Suprapubic skin (tissue), 4 donors: ENCODE data around the gene FEN1. TPM values are rescaled to one million over a fixed set of nuclear protein-coding genes. Genes with fewer than 3 reads are reported as not detected.

Experiments used
- DNase-seq, 2 donors: peaks; one replicate each; pipeline ENCODE4 v3.0.0-alpha.2; 2019; ENCODE audit warnings: low spot score in 2 of 2
- H3K27ac ChIP-seq: fragments of 200-600 bp; sonication (generic); one replicate; pipeline ENCODE4 v1.5.1; 2019
- H3K27me3 ChIP-seq: fragments of 200-600 bp; sonication (generic); one replicate; pipeline ENCODE4 v1.5.1; 2019
- H3K36me3 ChIP-seq: fragments of 200-600 bp; sonication (generic); one replicate; pipeline ENCODE4 v1.5.1; 2019
- H3K4me1 ChIP-seq: fragments of 200-600 bp; sonication (generic); one replicate; pipeline ENCODE4 v1.5.1; 2019
- H3K4me3 ChIP-seq: fragments of 200-600 bp; sonication (generic); one replicate; pipeline ENCODE4 v1.5.1; 2019; ENCODE audit warnings: mild to moderate bottlenecking
- H3K9me3 ChIP-seq: fragments of 200-600 bp; sonication (generic); one replicate; pipeline ENCODE4 v1.5.1; 2019
- EP300 ChIP-seq: sonication (generic); formaldehyde crosslinking; IDR thresholded peaks from one replicate; pipeline ENCODE4 v1.6.1; 2017; ENCODE audit warnings: antibody characterized with exemption
- POLR2A ChIP-seq, 2 donors: fragments of 450-650 bp; IDR thresholded peaks; one replicate each; pipeline ENCODE4 v1.6.1; 2017; ENCODE audit warnings: antibody characterized with exemption in 2 of 2, mild to moderate bottlenecking in 2 of 2, moderate library complexity in 2 of 2
- POLR2AphosphoS5 ChIP-seq, 3 donors: sonication (generic); formaldehyde crosslinking; IDR thresholded peaks; one replicate each; pipeline ENCODE4 v1.6.1; 2017; ENCODE audit warnings: antibody characterized with exemption in 3 of 3
- WGBS: methylation state at CpG from one replicate; pipeline ENCODE4 v1.1.5; 2018; 5-methylcytosine and 5-hydroxymethylcytosine counted together
- total RNA-seq, 4 donors: library from RNA; depleted of rRNA; stranded (reverse); fragments of >200 nt; gene quantifications; one replicate each; pipeline ENCODE4 v1.1.0, GENCODE V29; 2016
- TF ChIP-seq, protein P1 (sequence below), 2 donors: fragments of 200-600 bp in 1 of 2; fragments of 450-650 bp in 1 of 2; sonication (generic) in 1 of 2; IDR thresholded peaks; one replicate each; pipeline ENCODE4 v1.5.1; 2016 to 2019; ENCODE audit warnings: antibody characterized with exemption in 2 of 2, mild to moderate bottlenecking in 1 of 2, moderate library complexity in 1 of 2

FEN1 gene
- total RNA-seq, 4 donors from 2014 or later, result 6.9 to 14.0 (median 9.2) TPM

- no peak for DNase-seq
- peaks cover 32% of the 10 kb centered on the region for H3K4me1 ChIP-seq
- no peaks in the 10 kb centered on the region for H3K9me3 ChIP-seq
These were observed 1.9 kb downstream of the FEN1 start for GRCh38 chr11:61794579-61794978.

DNA sequence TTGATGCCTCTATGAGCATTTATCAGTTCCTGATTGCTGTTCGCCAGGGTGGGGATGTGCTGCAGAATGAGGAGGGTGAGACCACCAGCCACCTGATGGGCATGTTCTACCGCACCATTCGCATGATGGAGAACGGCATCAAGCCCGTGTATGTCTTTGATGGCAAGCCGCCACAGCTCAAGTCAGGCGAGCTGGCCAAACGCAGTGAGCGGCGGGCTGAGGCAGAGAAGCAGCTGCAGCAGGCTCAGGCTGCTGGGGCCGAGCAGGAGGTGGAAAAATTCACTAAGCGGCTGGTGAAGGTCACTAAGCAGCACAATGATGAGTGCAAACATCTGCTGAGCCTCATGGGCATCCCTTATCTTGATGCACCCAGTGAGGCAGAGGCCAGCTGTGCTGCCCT lies 2.7 kb downstream of the FEN1 start:
- Histone ChIP-seq H3K36me3 (peaks cover 10% of the 10 kb centered on the region), H3K4me3 (no peak overlapping the region), H3K9me3 (no peaks in the 10 kb centered on the region), H3K27ac (no peak overlapping the region), H3K4me1 (peaks cover 32% of the 10 kb centered on the region), H3K27me3 (no peaks in the 10 kb centered on the region)
- WGBS, result 86% methylated on average over 12 of the region's 12 CpGs
- TF ChIP-seq POLR2A (IDR thresholded peaks at IDR 0.05), result no peak
- no peak for TF ChIP-seq POLR2AphosphoS5 (IDR thresholded peaks at IDR 0.05)
- TF ChIP-seq, protein P1, sequence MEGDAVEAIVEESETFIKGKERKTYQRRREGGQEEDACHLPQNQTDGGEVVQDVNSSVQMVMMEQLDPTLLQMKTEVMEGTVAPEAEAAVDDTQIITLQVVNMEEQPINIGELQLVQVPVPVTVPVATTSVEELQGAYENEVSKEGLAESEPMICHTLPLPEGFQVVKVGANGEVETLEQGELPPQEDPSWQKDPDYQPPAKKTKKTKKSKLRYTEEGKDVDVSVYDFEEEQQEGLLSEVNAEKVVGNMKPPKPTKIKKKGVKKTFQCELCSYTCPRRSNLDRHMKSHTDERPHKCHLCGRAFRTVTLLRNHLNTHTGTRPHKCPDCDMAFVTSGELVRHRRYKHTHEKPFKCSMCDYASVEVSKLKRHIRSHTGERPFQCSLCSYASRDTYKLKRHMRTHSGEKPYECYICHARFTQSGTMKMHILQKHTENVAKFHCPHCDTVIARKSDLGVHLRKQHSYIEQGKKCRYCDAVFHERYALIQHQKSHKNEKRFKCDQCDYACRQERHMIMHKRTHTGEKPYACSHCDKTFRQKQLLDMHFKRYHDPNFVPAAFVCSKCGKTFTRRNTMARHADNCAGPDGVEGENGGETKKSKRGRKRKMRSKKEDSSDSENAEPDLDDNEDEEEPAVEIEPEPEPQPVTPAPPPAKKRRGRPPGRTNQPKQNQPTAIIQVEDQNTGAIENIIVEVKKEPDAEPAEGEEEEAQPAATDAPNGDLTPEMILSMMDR (IDR thresholded peaks at IDR 0.05), result no peak
- no peak for TF ChIP-seq EP300
- no peak for DNase-seq

More at GRCh38 chr11:61794579-61794978, 1.9 kb downstream of the FEN1 start:
- 91% methylated on average over 4 of the region's 4 CpGs for WGBS
- Histone ChIP-seq H3K36me3 (peaks cover 19% of the 10 kb centered on the region), H3K27me3 (no peaks in the 10 kb centered on the region), H3K4me3 (no peak overlapping the region), H3K27ac (no peak overlapping the region)
- no peak for TF ChIP-seq POLR2A (IDR thresholded peaks at IDR 0.05)
- TF ChIP-seq, protein P1 (IDR thresholded peaks at IDR 0.05), result no peak
- no peak for TF ChIP-seq POLR2AphosphoS5 (IDR thresholded peaks at IDR 0.05)
- TF ChIP-seq EP300, result no peak

DNA sequence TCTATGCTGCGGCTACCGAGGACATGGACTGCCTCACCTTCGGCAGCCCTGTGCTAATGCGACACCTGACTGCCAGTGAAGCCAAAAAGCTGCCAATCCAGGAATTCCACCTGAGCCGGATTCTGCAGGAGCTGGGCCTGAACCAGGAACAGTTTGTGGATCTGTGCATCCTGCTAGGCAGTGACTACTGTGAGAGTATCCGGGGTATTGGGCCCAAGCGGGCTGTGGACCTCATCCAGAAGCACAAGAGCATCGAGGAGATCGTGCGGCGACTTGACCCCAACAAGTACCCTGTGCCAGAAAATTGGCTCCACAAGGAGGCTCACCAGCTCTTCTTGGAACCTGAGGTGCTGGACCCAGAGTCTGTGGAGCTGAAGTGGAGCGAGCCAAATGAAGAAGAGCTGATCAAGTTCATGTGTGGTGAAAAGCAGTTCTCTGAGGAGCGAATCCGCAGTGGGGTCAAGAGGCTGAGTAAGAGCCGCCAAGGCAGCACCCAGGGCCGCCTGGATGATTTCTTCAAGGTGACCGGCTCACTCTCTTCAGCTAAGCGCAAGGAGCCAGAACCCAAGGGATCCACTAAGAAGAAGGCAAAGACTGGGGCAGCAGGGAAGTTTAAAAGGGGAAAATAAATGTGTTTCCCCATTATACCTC lies 3.3 kb downstream of the FEN1 start:
- no peak overlapping the region for H3K4me3 ChIP-seq
- 86% methylated on average over 15 of the region's 18 CpGs for WGBS
- no peak for DNase-seq
- TF ChIP-seq POLR2AphosphoS5 (IDR thresholded peaks at IDR 0.05), result no peak
- no peak for TF ChIP-seq POLR2A (IDR thresholded peaks at IDR 0.05)
- no peak for TF ChIP-seq EP300
- TF ChIP-seq, protein P1 (IDR thresholded peaks at IDR 0.05), result no peak
- no peaks in the 10 kb centered on the region for H3K27me3 ChIP-seq
- H3K27ac ChIP-seq, result no peak overlapping the region
- H3K4me1 ChIP-seq, result peaks cover 29% of the 10 kb centered on the region
- H3K36me3 ChIP-seq, result peaks cover 10% of the 10 kb centered on the region
- H3K9me3 ChIP-seq, result no peaks in the 10 kb centered on the region

GRCh38 chr11:61797263-61797944 lies 4.7 kb downstream of the FEN1 start:
- H3K9me3 ChIP-seq, result no peaks in the 10 kb centered on the region
- H3K27ac ChIP-seq, result no peak overlapping the region
- no peak for TF ChIP-seq POLR2A (IDR thresholded peaks at IDR 0.05)
- TF ChIP-seq, protein P1 (IDR thresholded peaks at IDR 0.05), result peak; percentile 65 to 81
- no peak for DNase-seq
- H3K4me1 ChIP-seq, result peaks cover 18% of the 10 kb centered on the region
- peaks cover 13% of the 10 kb centered on the region for H3K36me3 ChIP-seq
- H3K27me3 ChIP-seq, result no peaks in the 10 kb centered on the region
- no peak overlapping the region for H3K4me3 ChIP-seq
- 42% methylated on average over 3 of the region's 3 CpGs for WGBS

- no peak overlapping the region for H3K27ac ChIP-seq
- TF ChIP-seq POLR2AphosphoS5 (IDR thresholded peaks at IDR 0.05) (no peak), EP300 (no peak), POLR2A (IDR thresholded peaks at IDR 0.05) (no peak)
- TF ChIP-seq, protein P1 (IDR thresholded peaks at IDR 0.05), result no peak
- no peaks in the 10 kb centered on the region for H3K27me3 ChIP-seq
- 96% methylated on average over 2 of the region's 2 CpGs for WGBS
- peaks cover 5% of the 10 kb centered on the region for H3K4me1 ChIP-seq
- H3K4me3 ChIP-seq, result no peak overlapping the region
- H3K36me3 ChIP-seq, result peaks cover 26% of the 10 kb centered on the region
- no peaks in the 10 kb centered on the region for H3K9me3 ChIP-seq
- DNase-seq, result no peak
These were observed 7.1 kb downstream of the FEN1 start for GRCh38 chr11:61799665-61800284.
